OCI-LY7 (cell line): ENCODE measurements around the gene ZNF407. TPM values are rescaled to one million over a fixed set of nuclear protein-coding genes. Genes with fewer than 3 reads are reported as not detected.

Experiments
- BruUV-seq: library from RNA; stranded (reverse); fragments of 400-500 nt; replicated peaks from 2 replicates; lab custom pipeline; 2021; lab: Mats Ljungman, UMichigan
- CTCF ChIA-PET: fragments of 300-600 bp; sonication (Branson Sonifier 250); formaldehyde crosslinking; loops from one replicate; lab custom pipeline; 2022; ENCODE audit warnings: antibody characterized with exemption; ENCODE audit not compliant: unreplicated experiment; lab: Charles Lee
- POLR2A ChIA-PET: fragments of 300-600 bp; sonication (Branson Sonifier 250); formaldehyde crosslinking; loops from one replicate; lab custom pipeline; 2022; ENCODE audit warnings: antibody characterized with exemption; lab: Charles Lee
- DNase-seq: peaks from one replicate; pipeline ENCODE4 v3.0.0-alpha.2; 2015; ENCODE audit warnings: low spot score
- H2AFZ ChIP-seq: fragments of 200-600 bp; sonication (generic), shearing (Covaris generic); 2 replicates; pipeline ENCODE4 v1.6.1; 2014; ENCODE audit warnings: mild to moderate bottlenecking, antibody characterized with exemption, low read length, moderate library complexity
- H3K27ac ChIP-seq: fragments of 200-600 bp; sonication (generic); 2 replicates; pipeline ENCODE4 v1.5.1; 2014; ENCODE audit warnings: mixed run types, low read depth, mild to moderate bottlenecking, moderate library complexity, low read length, inconsistent platforms; ENCODE audit not compliant: poor library complexity, severe bottlenecking
- H3K36me3 ChIP-seq: fragments of 200-600 bp; sonication (generic); 2 replicates; pipeline ENCODE4 v1.6.1; 2014; ENCODE audit warnings: mild to moderate bottlenecking, antibody characterized with exemption, low read length, moderate library complexity, mixed read lengths; ENCODE audit not compliant: insufficient read depth
- H3K4me1 ChIP-seq: fragments of 200-600 bp; sonication (generic); 2 replicates; pipeline ENCODE4 v1.5.1; 2014; ENCODE audit warnings: mild to moderate bottlenecking, low read length; ENCODE audit not compliant: insufficient read depth, poor library complexity, severe bottlenecking
- H3K4me2 ChIP-seq: fragments of 200-600 bp; sonication (generic); 2 replicates; pipeline ENCODE4 v1.6.1; 2014; ENCODE audit warnings: mild to moderate bottlenecking, low read length
- H3K4me3 ChIP-seq: fragments of 200-600 bp; sonication (generic); 2 replicates; pipeline ENCODE4 v1.5.1; 2014; ENCODE audit warnings: mild to moderate bottlenecking, low read depth, low read length; ENCODE audit not compliant: poor library complexity, severe bottlenecking
- H3K79me2 ChIP-seq: fragments of 200-600 bp; sonication (generic); 2 replicates; pipeline ENCODE4 v1.6.1; 2016; ENCODE audit warnings: low read depth, mild to moderate bottlenecking, low read length, moderate library complexity, mixed read lengths; ENCODE audit not compliant: insufficient read depth
- H3K9me2 ChIP-seq: fragments of 200-600 bp; sonication (generic); 2 replicates; pipeline ENCODE4 v1.6.1; 2016; ENCODE audit warnings: mild to moderate bottlenecking, low read length, mixed read lengths; ENCODE audit not compliant: insufficient read depth
- H3K9me3 ChIP-seq: fragments of 200-600 bp; sonication (generic); 2 replicates; pipeline ENCODE4 v1.6.1; 2014; ENCODE audit warnings: mild to moderate bottlenecking, mixed run types, low read length, mixed read lengths
- H4K20me1 ChIP-seq: fragments of 200-600 bp; sonication (generic); 2 replicates; pipeline ENCODE4 v1.6.1; 2014; ENCODE audit warnings: mild to moderate bottlenecking, antibody characterized with exemption, low read length, moderate library complexity, mixed read lengths; ENCODE audit not compliant: insufficient read depth
- CTCF ChIP-seq: fragments of 200-600 bp; sonication (generic); conservative IDR thresholded peaks from 2 replicates; pipeline ENCODE4 v1.5.1; 2014; ENCODE audit warnings: mild to moderate bottlenecking, antibody characterized with exemption, low read length, moderate library complexity, mixed read lengths
- EZH2phosphoT487 ChIP-seq: fragments of 200-600 bp; sonication (generic); IDR thresholded peaks from 2 replicates; pipeline ENCODE4 v1.6.1; 2018; ENCODE audit warnings: low read depth, borderline replicate concordance, mild to moderate bottlenecking, mixed run types, antibody characterized with exemption, low read length, moderate library complexity, mixed read lengths
- intact Hi-C: fragments of 100-400 bp; cut with micrococcal nuclease; formaldehyde crosslinking; loops from one replicate; pipeline ENCODE4 v1.10.0; 2022; ENCODE audit not compliant: unreplicated experiment
- total RNA-seq, 2 experiments: library from RNA; depleted of rRNA in 1 of 2; stranded (reverse); fragments of >200 nt in 1 of 2; shearing (Covaris generic) in 1 of 2; gene quantifications; 2 replicates each; pipeline ENCODE4 v1.2.3, GENCODE V29; 2014 to 2022

ZNF407 gene
- total RNA-seq, 2 experiments from 2014 or later = 8.9 to 11.9 TPM

GRCh38 chr18:74972354-74972753 is 374.7 kb downstream of the ZNF407 start:
- no peaks in the 10 kb centered on the region for H3K4me1 ChIP-seq
- H3K36me3 ChIP-seq = no peaks in the 10 kb centered on the region
- TF ChIP-seq CTCF = no peak
- no peak for TF ChIP-seq EZH2phosphoT487
- H4K20me1 ChIP-seq = no peaks in the 10 kb centered on the region
- H3K79me2 ChIP-seq = no peaks in the 10 kb centered on the region
- H3K9me3 ChIP-seq = no peaks in the 10 kb centered on the region
- POLR2A ChIA-PET = interaction anchor here (0.7 kb wide), 1 partner anchor 16 kb away, joined by 3 read pairs; no protein-coding TSS in a partner anchor
- no peaks in the 10 kb centered on the region for H3K9me2 ChIP-seq
- intact Hi-C loops = no loop called here
- CTCF ChIA-PET = interaction anchor here (0.5 kb wide), 1 partner anchor 1289 kb away, joined by 4 read pairs; no protein-coding TSS in a partner anchor
- no peak overlapping the region for H3K4me2 ChIP-seq
- DNase-seq = no peak
- no peak overlapping the region for H3K27ac ChIP-seq
- no peak overlapping the region for H3K4me3 ChIP-seq
- no TSS peak for BruUV-seq
- no peak overlapping the region for H2AFZ ChIP-seq

GRCh38 chr18:74975001-74975400 is 377.3 kb downstream of the ZNF407 start:
- Histone ChIP-seq H3K27ac (no peak overlapping the region), H4K20me1 (no peaks in the 10 kb centered on the region), H3K79me2 (no peaks in the 10 kb centered on the region), H2AFZ (no peak overlapping the region), H3K4me3 (no peak overlapping the region), H3K4me2 (no peak overlapping the region), H3K36me3 (no peaks in the 10 kb centered on the region), H3K9me3 (no peaks in the 10 kb centered on the region), H3K4me1 (no peaks in the 10 kb centered on the region), H3K9me2 (no peaks in the 10 kb centered on the region)
- no TSS peak for BruUV-seq
- DNase-seq = no peak
- intact Hi-C loops = no loop called here
- TF ChIP-seq EZH2phosphoT487 = no peak
- no peak for TF ChIP-seq CTCF
- ChIA-PET CTCF (no interaction called here), POLR2A (interaction anchor here (0.6 kb wide), 1 partner anchor 1896 kb away, joined by 4 read pairs; no protein-coding TSS in a partner anchor)

- TF ChIP-seq CTCF = no peak
- no peak for TF ChIP-seq EZH2phosphoT487
- H3K4me3 ChIP-seq = no peak overlapping the region
- H3K4me2 ChIP-seq = no peak overlapping the region
- intact Hi-C loops = no loop called here
- BruUV-seq = no TSS peak
- no peak overlapping the region for H2AFZ ChIP-seq
- ChIA-PET POLR2A (no interaction called here), CTCF (no interaction called here)
- H3K4me1 ChIP-seq = no peaks in the 10 kb centered on the region
- no peak for DNase-seq
- no peak overlapping the region for H3K27ac ChIP-seq
- no peaks in the 10 kb centered on the region for H3K9me2 ChIP-seq
- no peaks in the 10 kb centered on the region for H3K79me2 ChIP-seq
- H3K36me3 ChIP-seq = no peaks in the 10 kb centered on the region
- no peaks in the 10 kb centered on the region for H4K20me1 ChIP-seq
- no peaks in the 10 kb centered on the region for H3K9me3 ChIP-seq
Measured at GRCh38 chr18:74976331-74976909, 378.8 kb downstream of the ZNF407 start.
